ENCODE data around the gene MYO5A.

- TF ChIP-seq CHD2 (IDR thresholded peaks at IDR 0.05; ENCODE audit: borderline replicate concordance, low read depth, low read length) (no peak), NKRF (conservative IDR thresholded peaks at IDR 0.05) (no peak), ESRRA (IDR thresholded peaks at IDR 0.05; ENCODE audit: low read length) (no peak), LARP7 (IDR thresholded peaks at IDR 0.05) (no peak), SMAD1 (IDR thresholded peaks at IDR 0.05; ENCODE audit: low read depth, partially characterized antibody) (no peak), TARDBP (IDR thresholded peaks at IDR 0.05; ENCODE audit: borderline replicate concordance) (no peak), ZNF274 (IDR thresholded peaks at IDR 0.05; ENCODE audit: insufficient read depth, insufficient read length) (no peak), SREBF2 (IDR thresholded peaks at IDR 0.05; ENCODE audit: low read length) (no peak), PAX8 (IDR thresholded peaks at IDR 0.05) (no peak), CBX5 (IDR thresholded peaks at IDR 0.05; ENCODE audit: low read depth) (no peak), CEBPB (IDR thresholded peaks at IDR 0.05; ENCODE audit: borderline replicate concordance in 1 of 2, low read depth in 2 of 2, low read length in 2 of 2) (no peak)
Observed at GRCh38 chr15:52334491-52335160, 194.1 kb downstream of the MYO5A start.
